K562 (cell line): ENCODE data around the gene CCR9.

Experiments
- E2F5 ChIP-seq: sonication (generic); formaldehyde crosslinking; IDR thresholded peaks from 2 replicates; pipeline ENCODE4 v1.8.0; 2022; ENCODE audit warnings: mild to moderate bottlenecking, missing genetic modification reagents
- EP300 ChIP-seq: IDR thresholded peaks from 2 replicates; pipeline ENCODE4 v1.6.1; 2012; ENCODE audit warnings: low read length, improper control_type of control experiment
- HDAC1 ChIP-seq, 2 experiments: fragments of 450-650 bp; IDR thresholded peaks; 2 replicates each; pipeline ENCODE4 v1.6.1; 2016 to 2017; ENCODE audit warnings: inconsistent platforms in 1 of 2, mild to moderate bottlenecking in 1 of 2, moderate library complexity in 1 of 2
- MAFG ChIP-seq: fragments of 450-650 bp; conservative IDR thresholded peaks from 2 replicates; pipeline ENCODE4 v1.6.1; 2016; ENCODE audit warnings: missing genetic modification characterization, missing compliant biosample characterization
- MAFK ChIP-seq: IDR thresholded peaks from 2 replicates; pipeline ENCODE4 v1.6.1; 2011; ENCODE audit warnings: low read length, improper control_type of control experiment
- MED1 ChIP-seq: sonication (generic); formaldehyde crosslinking; IDR thresholded peaks from 2 replicates; pipeline ENCODE4 v1.8.1; 2023; ENCODE audit warnings: missing genetic modification reagents, borderline replicate concordance
- NR0B1 ChIP-seq: fragments of 450-650 bp; IDR thresholded peaks from one replicate; pipeline ENCODE4 v1.6.1; 2018; ENCODE audit warnings: mild to moderate bottlenecking, moderate library complexity; ENCODE audit not compliant: partially characterized antibody
- PREB ChIP-seq: sonication (generic); formaldehyde crosslinking; IDR thresholded peaks from 2 replicates; pipeline ENCODE4 v1.8.1; 2023; ENCODE audit warnings: mild to moderate bottlenecking, missing genetic modification reagents
- SAFB2 ChIP-seq: fragments of 200-400 bp; formaldehyde crosslinking; IDR thresholded peaks from 2 replicates; pipeline ENCODE4 v1.6.1; 2018; ENCODE audit warnings: borderline replicate concordance, low read length, low read depth, moderate library complexity; ENCODE audit not compliant: severe bottlenecking
- SPI1 ChIP-seq: IDR thresholded peaks from 2 replicates; pipeline ENCODE4 v1.6.1; 2011; ENCODE audit warnings: low read depth, low read length, control low read depth, borderline replicate concordance
- SRSF3 ChIP-seq: fragments of 200-400 bp; formaldehyde crosslinking; IDR thresholded peaks from 2 replicates; pipeline ENCODE4 v1.6.1; 2016; ENCODE audit warnings: mild to moderate bottlenecking, low read length, moderate library complexity; ENCODE audit not compliant: insufficient read depth
- ZBTB40 ChIP-seq, 2 experiments: fragments of 450-650 bp in 1 of 2; sonication (generic) in 1 of 2; formaldehyde crosslinking in 1 of 2; IDR thresholded peaks; 2 replicates each; pipeline versions ENCODE4 v1.7.1 to v1.9.0; 2016 to 2022; ENCODE audit warnings: inconsistent platforms in 1 of 2, mild to moderate bottlenecking in 1 of 2, missing genetic modification reagents in 1 of 2

GRCh38 chr3:45885979-45886705 lies at the start of gene CCR9:
- TF ChIP-seq EP300 (no peak), NR0B1 (no peak), MED1 (CRISPR knock-in tag) (no peak), MAFK (no peak), HDAC1 (IDR thresholded peaks at IDR 0.05) (no peak), PREB (CRISPR knock-in tag) (no peak), SAFB2 (no peak), E2F5 (no peak), SPI1 (no peak), MAFG (tag) (no peak), SRSF3 (no peak), ZBTB40 (IDR thresholded peaks at IDR 0.05) (no peak), ZBTB40 (CRISPR knock-in tag; IDR thresholded peaks at IDR 0.05) (no peak)
